Epithelial cell of prostate (primary cell): ENCODE results near the gene CD93.
A peak's percentile ranks its signal among the peaks of the same experiment; 100 is the strongest.

Experiments used
- DNase-seq: peaks from one replicate; pipeline ENCODE4 v3.0.0-alpha.2; 2011; ENCODE audit warnings: low read depth, low spot score
- H3K27ac ChIP-seq: fragments of 450-650 bp; 2 replicates; pipeline ENCODE4 v1.5.1; 2017; ENCODE audit warnings: mild to moderate bottlenecking

Gene CD93

GRCh38 chr20:23101696-23102406, 15.7 kb upstream of the CD93 start:
- no peak overlapping the region for H3K27ac ChIP-seq
- no peak for DNase-seq

GRCh38 chr20:23100720-23101107, 14.6 kb upstream of the CD93 start:
- H3K27ac ChIP-seq, result peak overlapping the region; percentile 75
- DNase-seq, result no peak

- peak; percentile 99 for DNase-seq
- H3K27ac ChIP-seq, result peak overlapping the region; percentile 75
Measured at GRCh38 chr20:23099791-23100719, 13.9 kb upstream of the CD93 start.

- peak overlapping the region; percentile 85 for H3K27ac ChIP-seq
- DNase-seq, result no peak
Measured at GRCh38 chr20:23097636-23098580, 11.8 kb upstream of the CD93 start.

- H3K27ac ChIP-seq, result peak overlapping the region; percentile 85
Measured at GRCh38 chr20:23096986-23097520, 10.9 kb upstream of the CD93 start.

GRCh38 chr20:23096097-23096496, 10.0 kb upstream of the CD93 start:
- DNase-seq, result no peak
- peak overlapping the region; percentile 85 for H3K27ac ChIP-seq

More at GRCh38 chr20:23096986-23097520, 10.9 kb upstream of the CD93 start:
- DNase-seq, result peak; percentile 95

- peak overlapping the region; percentile 85 for H3K27ac ChIP-seq
- no peak for DNase-seq
Measured at GRCh38 chr20:23095499-23095898, 9.4 kb upstream of the CD93 start.

- H3K27ac ChIP-seq, result peak overlapping the region; percentile 85
- DNase-seq, result peak; percentile 85
Measured at GRCh38 chr20:23094927-23095326, 8.8 kb upstream of the CD93 start.

GRCh38 chr20:23094213-23094896, 8.2 kb upstream of the CD93 start:
- H3K27ac ChIP-seq, result peak overlapping the region; percentile 85
- DNase-seq, result no peak

- no peak overlapping the region for H3K27ac ChIP-seq
- DNase-seq, result no peak
Measured at GRCh38 chr20:23093613-23094012, 7.5 kb upstream of the CD93 start.

GRCh38 chr20:23092861-23093495, 6.9 kb upstream of the CD93 start:
- no peak overlapping the region for H3K27ac ChIP-seq
- DNase-seq, result no peak

GRCh38 chr20:23092384-23092756, 6.2 kb upstream of the CD93 start:
- no peak for DNase-seq
- H3K27ac ChIP-seq, result no peak overlapping the region

- no peak for DNase-seq
- H3K27ac ChIP-seq, result no peak overlapping the region
Measured at GRCh38 chr20:23091721-23092383, 5.7 kb upstream of the CD93 start.

GRCh38 chr20:23090878-23091277, 4.8 kb upstream of the CD93 start:
- DNase-seq, result no peak

GRCh38 chr20:23090147-23090546, 4.0 kb upstream of the CD93 start:
- no peak for DNase-seq
- H3K27ac ChIP-seq, result no peak overlapping the region

More at GRCh38 chr20:23090878-23091277, 4.8 kb upstream of the CD93 start:
- H3K27ac ChIP-seq, result no peak overlapping the region

GRCh38 chr20:23088866-23089265, 2.7 kb upstream of the CD93 start:
- no peak for DNase-seq
- no peak overlapping the region for H3K27ac ChIP-seq

GRCh38 chr20:23087587-23088251, 1.6 kb upstream of the CD93 start:
- no peak for DNase-seq
- no peak overlapping the region for H3K27ac ChIP-seq

- DNase-seq, result no peak
- H3K27ac ChIP-seq, result no peak overlapping the region
Measured at GRCh38 chr20:23086931-23087411, 847 bp upstream of the CD93 start.
